ENCODE data around the gene MUC6.

MUC6 gene

GRCh38 chr11:1022908-1023810 lies 13.4 kb downstream of the MUC6 start:
- ATAC-seq (no peak), DNase-seq (no peak)

- DNase-seq (no peak), ATAC-seq (no peak)
Measured at GRCh38 chr11:1022411-1022810, 14.1 kb downstream of the MUC6 start.

GRCh38 chr11:1020211-1020905 lies 16.2 kb downstream of the MUC6 start:
- ATAC-seq: no peak
- DNase-seq: no peak

GRCh38 chr11:1019321-1019910 lies 17.1 kb downstream of the MUC6 start:
- DNase-seq (no peak), ATAC-seq (no peak)

GRCh38 chr11:1018091-1018490 lies 18.4 kb downstream of the MUC6 start:
- DNase-seq: no peak
- ATAC-seq: no peak

GRCh38 chr11:1017269-1018005 lies 19.1 kb downstream of the MUC6 start:
- DNase-seq (peak; percentile 26), ATAC-seq (no peak)

- peak; percentile 17 for DNase-seq
- ATAC-seq: peak; percentile 48
Measured at GRCh38 chr11:1016610-1017126, 19.9 kb downstream of the MUC6 start.

GRCh38 chr11:1015826-1016545 lies 20.5 kb downstream of the MUC6 start:
- ATAC-seq: no peak
- DNase-seq: no peak

GRCh38 chr11:1015064-1015463 lies 21.5 kb downstream of the MUC6 start:
- ATAC-seq (no peak), DNase-seq (no peak)

- DNase-seq: no peak
- no peak for ATAC-seq
Measured at GRCh38 chr11:1014276-1014675, 22.2 kb downstream of the MUC6 start.

GRCh38 chr11:1013631-1013935 lies 22.9 kb downstream of the MUC6 start:
- ATAC-seq (no peak), DNase-seq (no peak)

- DNase-seq: no peak
Measured at GRCh38 chr11:1012740-1013630, 23.5 kb downstream of the MUC6 start.

GRCh38 chr11:1012291-1012690 lies 24.2 kb downstream of the MUC6 start:
- no peak for ATAC-seq
- DNase-seq: no peak

More at GRCh38 chr11:1012740-1013630, 23.5 kb downstream of the MUC6 start:
- ATAC-seq: no peak

- DNase-seq: no peak
- no peak for ATAC-seq
Measured at GRCh38 chr11:1011320-1011698, 25.2 kb downstream of the MUC6 start.

GRCh38 chr11:1010551-1011319 lies 25.8 kb downstream of the MUC6 start:
- DNase-seq (no peak), ATAC-seq (no peak)

- DNase-seq (no peak), ATAC-seq (no peak)
Measured at GRCh38 chr11:1009991-1010390, 26.5 kb downstream of the MUC6 start.

- no peak for ATAC-seq
- no peak for DNase-seq
Measured at GRCh38 chr11:1009371-1009770, 27.1 kb downstream of the MUC6 start.

GRCh38 chr11:1008803-1009145 lies 27.7 kb downstream of the MUC6 start:
- no peak for DNase-seq

GRCh38 chr11:1008001-1008802 lies 28.3 kb downstream of the MUC6 start:
- ATAC-seq: no peak
- no peak for DNase-seq

More at GRCh38 chr11:1008803-1009145, 27.7 kb downstream of the MUC6 start:
- ATAC-seq: no peak

All from stimulated activated naive CD8-positive, alpha-beta T cell treated with anti-CD3 and anti-CD28 coated beads, Interleukin-15, Interleukin-2, amounts not matched to agents 100 U/mL and 50 U/mL, for 24 hours (primary cell).